ENCODE data around the gene CFAP58.

CFAP58 gene

DNA sequence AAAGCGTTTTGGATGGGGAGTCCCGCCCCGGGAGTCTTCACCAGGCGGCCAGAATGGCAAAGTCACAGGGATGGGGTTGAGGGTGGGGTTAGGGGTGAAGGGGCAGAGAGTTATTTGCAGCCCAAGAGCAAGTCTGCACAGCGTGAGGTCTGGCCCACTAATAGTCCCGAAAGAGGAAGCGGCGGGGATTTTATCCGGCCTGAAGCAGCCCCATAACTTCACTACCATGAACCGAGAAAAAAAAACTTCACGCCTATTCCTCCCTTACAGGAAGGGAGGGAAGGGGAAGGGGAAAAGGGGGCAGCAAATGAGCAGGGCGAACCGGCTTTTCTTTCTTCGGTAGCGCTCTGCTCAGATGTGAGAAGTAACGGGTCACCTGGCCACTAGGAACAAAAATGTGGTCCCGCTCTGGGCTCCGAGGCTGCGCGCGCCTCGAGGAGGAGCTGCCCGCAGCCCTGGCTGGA, 16.1 kb upstream of the CFAP58 start:
- DNase-seq = no peak
- no peaks in the 10 kb centered on the region for H3K9me3 ChIP-seq (ENCODE audit: severe bottlenecking)
- TF ChIP-seq, protein P1, sequence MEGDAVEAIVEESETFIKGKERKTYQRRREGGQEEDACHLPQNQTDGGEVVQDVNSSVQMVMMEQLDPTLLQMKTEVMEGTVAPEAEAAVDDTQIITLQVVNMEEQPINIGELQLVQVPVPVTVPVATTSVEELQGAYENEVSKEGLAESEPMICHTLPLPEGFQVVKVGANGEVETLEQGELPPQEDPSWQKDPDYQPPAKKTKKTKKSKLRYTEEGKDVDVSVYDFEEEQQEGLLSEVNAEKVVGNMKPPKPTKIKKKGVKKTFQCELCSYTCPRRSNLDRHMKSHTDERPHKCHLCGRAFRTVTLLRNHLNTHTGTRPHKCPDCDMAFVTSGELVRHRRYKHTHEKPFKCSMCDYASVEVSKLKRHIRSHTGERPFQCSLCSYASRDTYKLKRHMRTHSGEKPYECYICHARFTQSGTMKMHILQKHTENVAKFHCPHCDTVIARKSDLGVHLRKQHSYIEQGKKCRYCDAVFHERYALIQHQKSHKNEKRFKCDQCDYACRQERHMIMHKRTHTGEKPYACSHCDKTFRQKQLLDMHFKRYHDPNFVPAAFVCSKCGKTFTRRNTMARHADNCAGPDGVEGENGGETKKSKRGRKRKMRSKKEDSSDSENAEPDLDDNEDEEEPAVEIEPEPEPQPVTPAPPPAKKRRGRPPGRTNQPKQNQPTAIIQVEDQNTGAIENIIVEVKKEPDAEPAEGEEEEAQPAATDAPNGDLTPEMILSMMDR (IDR thresholded peaks at IDR 0.05; ENCODE audit: low read depth, low read length) = no peak
- peak overlapping the region; percentile 82 for H3K27ac ChIP-seq
- no peaks in the 10 kb centered on the region for H3K36me3 ChIP-seq
- H3K4me3 ChIP-seq (ENCODE audit: low read depth, low read length) = peak overlapping the region; percentile 92
- H3K27me3 ChIP-seq (ENCODE audit: insufficient read depth, low read depth, severe bottlenecking) = no peaks in the 10 kb centered on the region

DNA sequence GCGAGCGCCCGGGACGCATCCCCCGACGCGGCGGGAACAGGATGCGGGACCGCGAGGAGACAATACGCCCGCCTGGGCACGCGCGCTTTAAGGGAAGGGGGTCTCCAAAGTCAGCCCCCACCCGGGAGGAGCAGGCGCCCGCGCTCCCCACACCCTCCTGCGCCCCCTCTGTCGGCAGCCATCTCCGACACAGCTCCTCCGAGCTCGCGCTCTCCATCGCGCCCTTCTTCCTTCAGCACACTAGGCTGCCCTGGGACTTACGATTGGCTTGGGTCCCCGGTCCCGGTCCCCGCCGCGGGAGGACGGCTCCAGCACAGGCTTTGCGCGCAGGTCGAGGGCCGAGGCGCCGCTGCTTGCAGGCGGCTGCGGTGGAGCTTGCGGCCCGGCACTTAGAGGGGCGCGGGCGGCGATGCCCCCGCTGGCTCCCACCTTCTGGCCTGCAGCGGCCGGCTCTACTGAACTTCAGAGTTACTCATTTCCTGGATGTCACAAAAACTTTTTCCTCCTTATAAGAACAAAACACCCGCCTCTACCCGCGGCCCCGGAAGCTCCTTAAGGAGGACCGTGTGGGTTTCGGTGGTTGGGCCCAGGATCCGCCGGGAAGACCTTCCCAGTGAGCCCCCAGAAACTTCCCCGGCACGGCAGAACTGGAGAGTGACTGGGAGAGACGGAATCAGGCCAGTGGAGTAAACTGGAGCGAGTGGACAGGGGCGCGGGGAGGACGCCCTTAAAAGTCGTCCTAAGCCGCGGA, 15.5 kb upstream of the CFAP58 start, which contains the start of gene ITPRIP:
ITPRIP (minus strand) TSS at position 481 of the 751 bp plus-strand sequence. CDS start 22,414 bp downstream, outside the sequence.
- H3K9me3 ChIP-seq (ENCODE audit: severe bottlenecking) = no peaks in the 10 kb centered on the region
- DNase-seq = peak; percentile 59
- no peaks in the 10 kb centered on the region for H3K27me3 ChIP-seq (ENCODE audit: insufficient read depth, low read depth, severe bottlenecking)
- TF ChIP-seq, protein P1 (IDR thresholded peaks at IDR 0.05; ENCODE audit: low read depth, low read length) = peak; percentile 37
- H3K27ac ChIP-seq = peak within 1 kb of the TSS; percentile 82
- H3K36me3 ChIP-seq = no peaks in the 10 kb centered on the region
- peak within 1 kb of the TSS; percentile 92 for H3K4me3 ChIP-seq (ENCODE audit: low read depth, low read length)

DNA sequence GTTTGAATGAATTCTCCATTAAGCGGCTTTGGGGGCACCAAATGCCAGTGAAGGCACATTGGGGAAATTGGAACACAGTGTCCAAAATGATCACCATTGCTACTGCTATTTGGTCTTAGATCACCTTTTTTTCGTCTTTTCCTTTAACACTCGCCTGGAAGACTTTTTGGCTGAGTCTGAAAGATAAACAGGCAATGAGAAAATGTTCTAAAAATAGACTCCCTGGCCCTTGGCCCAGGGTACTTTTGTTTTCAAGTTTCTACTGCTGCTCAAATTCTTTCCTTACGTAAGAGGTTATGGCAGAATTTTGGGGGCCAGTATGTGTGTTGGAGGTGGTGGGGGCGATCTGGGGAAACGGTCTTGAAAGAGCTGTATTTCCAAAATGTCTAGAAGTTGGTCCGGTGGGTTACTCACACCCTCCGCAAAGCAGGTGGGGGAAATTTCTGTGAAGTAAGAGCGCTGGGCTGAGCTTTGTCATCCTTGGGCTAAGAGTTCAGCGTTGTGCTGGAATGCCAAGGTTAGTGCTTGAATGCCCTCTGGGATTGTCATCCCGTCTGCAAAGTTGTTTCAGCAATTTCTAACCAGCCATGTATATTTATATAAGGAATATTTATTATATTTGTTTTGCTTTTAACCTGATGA, 14.0 kb upstream of the CFAP58 start:
- H3K27me3 ChIP-seq (ENCODE audit: insufficient read depth, low read depth, severe bottlenecking) = no peaks in the 10 kb centered on the region
- H3K27ac ChIP-seq = no peak overlapping the region
- H3K9me3 ChIP-seq (ENCODE audit: severe bottlenecking) = no peaks in the 10 kb centered on the region
- H3K36me3 ChIP-seq = no peaks in the 10 kb centered on the region
- TF ChIP-seq, protein P1 (IDR thresholded peaks at IDR 0.05; ENCODE audit: low read depth, low read length) = no peak
- H3K4me3 ChIP-seq (ENCODE audit: low read depth, low read length) = no peak overlapping the region
- DNase-seq = no peak

DNA sequence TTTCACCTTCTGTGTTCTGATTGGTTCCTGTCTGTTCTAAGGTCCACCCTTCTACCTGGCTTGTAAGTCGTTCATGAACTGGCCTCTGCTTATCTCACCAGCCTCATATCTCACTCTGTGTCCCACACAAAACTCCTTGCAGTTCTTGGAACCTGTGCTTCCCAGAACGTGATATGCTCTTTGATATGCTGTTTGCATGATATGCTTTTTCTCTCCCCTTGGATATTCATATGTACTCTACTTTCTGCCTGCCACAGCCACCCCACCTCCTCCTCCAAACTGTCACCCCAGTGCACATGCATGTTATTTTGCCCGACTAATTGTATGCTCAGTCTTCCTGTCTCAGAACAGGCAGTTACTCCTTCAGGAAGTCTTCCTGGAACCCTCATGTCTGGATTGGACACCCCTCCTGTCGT, 13.5 kb upstream of the CFAP58 start:
- no peaks in the 10 kb centered on the region for H3K36me3 ChIP-seq
- H3K4me3 ChIP-seq (ENCODE audit: low read depth, low read length) = no peak overlapping the region
- TF ChIP-seq, protein P1 (IDR thresholded peaks at IDR 0.05; ENCODE audit: low read depth, low read length) = no peak
- H3K27me3 ChIP-seq (ENCODE audit: insufficient read depth, low read depth, severe bottlenecking) = no peaks in the 10 kb centered on the region
- H3K9me3 ChIP-seq (ENCODE audit: severe bottlenecking) = no peaks in the 10 kb centered on the region
- no peak overlapping the region for H3K27ac ChIP-seq
- no peak for DNase-seq

DNA sequence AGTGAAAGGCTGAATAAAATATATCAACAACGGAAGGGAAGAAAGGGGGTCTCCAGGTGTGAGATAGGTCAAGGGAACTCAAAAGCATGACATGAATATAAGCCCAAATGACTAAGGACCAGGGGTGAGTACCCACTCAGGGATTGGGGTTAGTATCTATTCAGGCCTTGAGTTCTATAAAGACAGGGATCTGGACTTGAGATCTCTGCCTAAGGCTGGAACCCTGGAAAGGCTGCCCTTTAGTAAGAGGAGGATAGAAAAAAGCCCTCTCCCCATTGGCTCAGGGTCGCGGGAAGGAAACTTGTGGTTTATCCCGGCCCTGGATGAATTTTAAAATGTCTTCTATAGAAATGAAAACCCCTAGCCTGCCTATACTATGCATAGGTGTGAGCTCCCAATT, 13.0 kb upstream of the CFAP58 start:
- no peak for DNase-seq
- no peaks in the 10 kb centered on the region for H3K9me3 ChIP-seq (ENCODE audit: severe bottlenecking)
- no peaks in the 10 kb centered on the region for H3K27me3 ChIP-seq (ENCODE audit: insufficient read depth, low read depth, severe bottlenecking)
- no peak overlapping the region for H3K27ac ChIP-seq
- TF ChIP-seq, protein P1 (IDR thresholded peaks at IDR 0.05; ENCODE audit: low read depth, low read length) = no peak
- H3K36me3 ChIP-seq = no peaks in the 10 kb centered on the region
- H3K4me3 ChIP-seq (ENCODE audit: low read depth, low read length) = no peak overlapping the region
